Mucosa of rectum (tissue), 2 donors: ENCODE measurements around the gene WNT9B.
"Not testable (repeated sequence)": the region's sequence is repeated elsewhere in the genome, so short reads cannot be mapped to it uniquely, and the experiment has no call there.

Source experiments
- H3K27ac ChIP-seq, 2 donors: one replicate each; pipeline ENCODE4 v1.7.0; 2013; ENCODE audit warnings: inconsistent platforms in 2 of 2, low read depth in 2 of 2, low read length in 2 of 2
- H3K27me3 ChIP-seq, 2 donors: one replicate each; pipeline ENCODE4 v1.7.0; 2013; ENCODE audit warnings: low read length in 2 of 2; ENCODE audit not compliant: control insufficient read depth in 2 of 2, insufficient read depth in 2 of 2
- H3K36me3 ChIP-seq, 2 donors: one replicate each; pipeline ENCODE4 v1.7.0; 2013; ENCODE audit warnings: low read length in 2 of 2; ENCODE audit not compliant: control insufficient read depth in 2 of 2, insufficient read depth in 2 of 2
- H3K4me1 ChIP-seq, 2 donors: one replicate each; pipeline ENCODE4 v1.7.0; 2013; ENCODE audit warnings: low read length in 2 of 2, mild to moderate bottlenecking in 1 of 2; ENCODE audit not compliant: control insufficient read depth in 2 of 2, insufficient read depth in 2 of 2
- H3K4me3 ChIP-seq, 2 donors: one replicate each; pipeline ENCODE4 v1.7.0; 2013; ENCODE audit warnings: low read length in 2 of 2
- H3K9ac ChIP-seq, 2 donors: one replicate each; pipeline ENCODE4 v1.7.0; 2013; ENCODE audit warnings: low read length in 2 of 2, low read depth in 1 of 2, mild to moderate bottlenecking in 1 of 2
- H3K9me3 ChIP-seq, 2 donors: one replicate each; pipeline ENCODE4 v1.7.0; 2013; ENCODE audit warnings: low read length in 2 of 2; ENCODE audit not compliant: control insufficient read depth in 2 of 2
- donor health status: healthy.
- donor health status: Normal muscosa, but diverticular disease.

The WNT9B gene

DNA sequence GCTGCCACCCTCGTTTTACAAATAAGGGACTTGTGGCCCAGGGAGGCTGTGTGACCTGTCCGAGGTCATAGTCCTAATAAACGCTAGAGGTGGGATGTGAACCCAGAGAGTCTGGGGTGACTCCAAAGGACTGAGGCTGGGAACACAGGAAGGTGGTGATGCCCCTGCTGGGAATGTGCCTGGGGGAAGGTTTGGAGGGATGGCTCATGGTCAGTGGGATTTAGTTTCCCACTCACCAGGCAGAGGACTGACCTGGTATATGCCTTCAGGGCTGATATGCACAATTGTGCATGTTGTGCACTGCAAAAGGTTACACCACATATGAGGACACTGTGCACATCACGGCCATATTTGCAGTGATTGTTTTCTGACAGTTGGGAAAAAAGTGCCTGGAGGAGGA, 13.9 kb upstream of the WNT9B start:
- H3K27me3 ChIP-seq = peaks cover 10 to 14% of the 10 kb centered on the region in 2 donors
- H3K4me1 ChIP-seq = no peaks in the 10 kb centered on the region
- peaks cover under 1% of the 10 kb centered on the region in 2 donors for H3K9me3 ChIP-seq
- no peak overlapping the region for H3K27ac ChIP-seq
- H3K36me3 ChIP-seq = no peaks in the 10 kb centered on the region
- no peak overlapping the region for H3K9ac ChIP-seq
- no peak overlapping the region for H3K4me3 ChIP-seq

DNA sequence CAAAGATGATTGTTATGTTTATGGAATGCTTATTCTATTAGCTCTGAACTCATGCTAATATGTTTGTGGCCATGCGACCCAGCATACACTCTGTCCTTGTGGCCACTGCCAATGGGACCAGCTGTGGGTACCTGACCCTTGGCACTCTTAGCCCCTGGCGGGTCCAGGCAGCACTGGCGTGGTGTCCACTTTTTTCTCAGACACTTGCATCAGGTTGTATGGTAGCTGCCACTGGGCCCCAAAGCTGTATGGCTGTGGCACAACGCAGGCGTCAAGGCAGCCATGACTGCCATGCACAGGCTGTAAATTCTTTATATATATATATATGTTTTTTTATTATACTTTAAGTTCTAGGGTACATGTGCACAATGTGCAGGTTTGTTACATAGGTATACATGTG, 12.2 kb upstream of the WNT9B start:
- no peaks in the 10 kb centered on the region for H3K36me3 ChIP-seq
- no peaks in the 10 kb centered on the region for H3K4me1 ChIP-seq
- no peak overlapping the region for H3K27ac ChIP-seq
- H3K4me3 ChIP-seq = no peak overlapping the region
- peaks cover 6 to 8% of the 10 kb centered on the region in 2 donors for H3K9me3 ChIP-seq
- H3K27me3 ChIP-seq = peaks cover 10 to 14% of the 10 kb centered on the region in 2 donors
- H3K9ac ChIP-seq = no peak overlapping the region

DNA sequence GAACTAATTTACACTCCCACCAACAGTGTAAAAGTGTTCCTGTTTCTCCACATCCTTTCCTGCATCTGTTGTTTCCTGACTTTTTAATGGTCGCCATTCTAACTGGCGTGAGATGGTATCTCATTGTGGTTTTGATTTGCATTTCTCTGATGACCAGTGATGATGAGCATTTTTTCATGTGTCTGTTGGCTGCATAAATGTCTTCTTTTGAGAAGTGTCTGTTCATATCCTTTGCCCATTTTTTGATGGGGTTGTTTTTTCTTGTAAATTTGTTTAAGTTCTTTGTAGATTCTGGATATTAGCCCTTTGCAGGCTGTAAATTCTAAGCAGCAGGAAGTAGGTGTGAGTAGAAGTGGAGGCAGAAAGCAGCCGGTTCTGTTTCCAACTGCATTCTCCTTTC, 10.8 kb upstream of the WNT9B start:
- H3K27me3 ChIP-seq = peaks cover 10 to 14% of the 10 kb centered on the region in 2 donors
- H3K4me1 ChIP-seq, H3K36me3 ChIP-seq: not testable (repeated sequence)

DNA sequence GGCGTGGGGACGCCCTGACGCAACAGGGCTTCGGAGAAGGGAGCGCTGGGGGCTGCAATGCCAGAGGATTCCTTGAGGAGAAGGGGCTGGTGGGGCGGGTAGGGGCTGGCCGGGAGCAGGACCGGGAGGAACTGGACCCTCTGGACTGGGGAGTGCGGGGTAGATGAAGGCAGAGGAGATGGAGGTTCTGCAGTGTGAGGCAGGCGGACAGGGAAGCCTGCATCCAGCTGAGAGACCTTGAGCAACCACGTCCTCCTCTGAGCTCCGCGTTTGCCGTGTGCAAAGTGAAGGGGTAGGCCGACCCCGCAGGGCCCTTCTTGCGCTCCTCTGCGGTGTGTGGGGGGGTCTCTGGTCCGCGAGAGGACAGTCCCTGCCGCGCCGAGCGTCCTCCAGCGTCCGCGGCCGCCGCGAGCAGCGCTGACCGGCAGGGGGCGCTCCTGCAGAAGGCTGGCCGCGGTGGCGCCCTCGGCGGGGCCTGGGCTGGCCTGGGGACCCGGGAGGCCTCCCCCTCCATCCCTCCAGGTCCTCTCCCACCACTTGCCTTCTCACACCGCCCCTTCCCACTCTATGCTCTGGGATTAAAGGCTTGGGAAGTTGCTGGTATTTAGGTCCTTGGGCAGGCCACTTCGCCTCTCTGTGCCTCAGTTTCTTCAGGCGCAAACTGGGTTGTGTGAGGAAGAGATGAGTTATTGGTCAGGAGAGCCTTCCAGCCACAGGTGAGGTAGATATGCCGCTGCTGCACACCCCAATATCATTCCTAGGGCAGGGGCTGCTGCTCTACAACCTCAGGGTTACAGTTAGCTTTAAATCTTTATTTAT, 9.6 kb upstream of the WNT9B start:
- peaks cover 10 to 14% of the 10 kb centered on the region in 2 donors for H3K27me3 ChIP-seq
- H3K4me1 ChIP-seq = no peaks in the 10 kb centered on the region
- no peak overlapping the region for H3K4me3 ChIP-seq
- H3K27ac ChIP-seq = no peak overlapping the region
- H3K9me3 ChIP-seq = peaks cover 6 to 8% of the 10 kb centered on the region in 2 donors
- no peaks in the 10 kb centered on the region for H3K36me3 ChIP-seq
- no peak overlapping the region for H3K9ac ChIP-seq

More for the DNA sequence above, 10.8 kb upstream of the WNT9B start:
- not testable (repeated sequence) for H3K4me3 ChIP-seq, H3K27ac ChIP-seq, H3K9me3 ChIP-seq, H3K9ac ChIP-seq

DNA sequence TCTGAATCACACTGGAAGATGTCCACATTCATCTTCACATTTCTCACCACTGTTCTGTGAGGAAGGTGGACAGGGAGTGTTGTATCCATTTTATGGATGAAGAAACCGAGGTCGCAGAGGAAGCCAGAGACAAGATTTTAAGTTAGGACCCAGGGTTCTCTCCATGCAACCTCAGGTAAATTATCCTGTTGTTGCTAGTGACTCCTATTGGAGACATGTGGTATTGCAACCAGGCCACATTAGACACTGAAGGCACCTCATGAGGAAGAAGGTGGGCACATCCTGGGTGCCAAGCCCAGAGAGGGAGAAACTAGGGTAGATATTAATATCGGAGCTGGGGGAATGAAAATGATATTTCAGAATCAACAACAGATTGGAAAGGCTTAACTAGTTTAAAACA, 8.5 kb upstream of the WNT9B start:
- no peak overlapping the region for H3K4me3 ChIP-seq
- H3K27me3 ChIP-seq = peaks cover 8 to 14% of the 10 kb centered on the region in 2 donors
- H3K9me3 ChIP-seq = peaks cover 6 to 8% of the 10 kb centered on the region in 2 donors
- no peaks in the 10 kb centered on the region for H3K36me3 ChIP-seq
- H3K9ac ChIP-seq = no peak overlapping the region
- H3K4me1 ChIP-seq = no peaks in the 10 kb centered on the region
- no peak overlapping the region for H3K27ac ChIP-seq

DNA sequence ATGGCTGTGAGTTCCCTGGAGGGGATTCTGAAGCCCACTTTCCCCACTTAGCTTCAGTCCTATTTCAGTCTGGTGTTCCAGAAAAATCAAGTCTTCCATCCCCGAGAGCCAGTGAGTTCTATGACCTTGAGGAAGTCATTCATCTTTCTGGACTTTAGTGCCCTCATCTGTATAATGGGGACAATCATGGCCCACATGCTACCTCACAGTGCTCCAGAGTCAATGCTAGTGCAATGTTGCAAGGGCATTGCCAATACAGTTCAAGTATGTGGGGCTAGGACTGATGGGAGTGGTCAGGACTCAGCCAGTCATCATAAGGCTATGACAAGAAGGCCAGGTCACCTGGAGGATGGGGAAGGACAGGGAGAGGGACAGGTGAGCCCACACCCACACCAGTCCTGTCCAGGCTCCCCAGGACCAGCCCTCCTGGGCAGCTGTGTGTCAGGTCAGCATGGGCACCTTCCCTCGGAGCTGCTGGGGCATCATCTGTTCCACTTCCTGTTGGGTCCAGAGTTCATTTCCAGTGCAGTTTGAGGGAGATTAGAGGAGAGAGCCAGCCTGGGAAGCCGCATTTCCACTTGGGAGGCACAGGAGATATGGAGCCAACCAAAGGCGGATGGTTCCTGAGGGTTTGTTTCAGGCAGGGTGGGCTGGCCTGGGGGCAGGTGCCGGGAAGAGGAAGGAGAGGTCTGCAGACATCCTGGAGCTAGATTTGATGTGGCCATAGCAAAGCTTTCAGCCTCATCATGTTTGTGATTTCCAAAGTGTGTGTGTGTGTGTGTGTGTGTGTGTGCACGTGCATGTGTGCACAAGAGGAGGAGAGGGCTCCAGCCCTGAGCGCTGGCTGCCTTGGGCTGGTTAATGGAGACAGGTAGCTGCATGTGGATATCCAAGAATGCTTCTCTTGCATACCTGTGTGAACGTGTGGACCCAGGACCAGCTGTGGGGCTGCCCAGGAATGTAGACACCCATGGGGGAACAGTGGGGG, 3.9 kb upstream of the WNT9B start:
- Histone ChIP-seq H3K27ac (no peak overlapping the region), H3K4me3 (no peak overlapping the region), H3K27me3 (peaks cover 22 to 24% of the 10 kb centered on the region in 2 donors), H3K9ac (no peak overlapping the region), H3K4me1 (peaks cover 10% of the 10 kb centered on the region in 2 donors), H3K9me3 (peaks cover 6 to 7% of the 10 kb centered on the region in 2 donors), H3K36me3 (no peaks in the 10 kb centered on the region)

DNA sequence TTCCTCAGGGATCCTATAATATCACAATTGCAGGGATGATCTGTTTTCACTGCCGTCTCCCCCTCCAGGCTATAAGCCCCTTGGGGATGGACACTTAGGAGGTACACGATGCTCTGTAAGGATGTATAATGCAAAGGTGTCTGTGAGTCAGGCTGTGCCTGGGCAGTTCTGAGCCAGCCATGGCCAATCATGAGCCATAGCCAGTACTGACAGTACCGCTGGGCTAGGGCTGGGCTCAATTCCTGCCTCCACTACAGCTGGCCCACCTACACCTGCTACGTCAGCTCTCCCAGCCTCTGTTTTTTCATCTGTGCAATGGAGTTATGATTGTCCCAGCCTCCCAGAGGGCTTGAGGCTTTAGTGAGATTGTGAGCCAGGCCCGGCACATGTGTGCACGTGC, 2.8 kb upstream of the WNT9B start:
- peaks cover 10% of the 10 kb centered on the region in 2 donors for H3K4me1 ChIP-seq
- H3K36me3 ChIP-seq = no peaks in the 10 kb centered on the region
- no peak overlapping the region for H3K4me3 ChIP-seq
- no peak overlapping the region for H3K27ac ChIP-seq
- H3K9me3 ChIP-seq = no peaks in the 10 kb centered on the region
- H3K27me3 ChIP-seq = peaks cover 29 to 30% of the 10 kb centered on the region in 2 donors
- no peak overlapping the region for H3K9ac ChIP-seq

DNA sequence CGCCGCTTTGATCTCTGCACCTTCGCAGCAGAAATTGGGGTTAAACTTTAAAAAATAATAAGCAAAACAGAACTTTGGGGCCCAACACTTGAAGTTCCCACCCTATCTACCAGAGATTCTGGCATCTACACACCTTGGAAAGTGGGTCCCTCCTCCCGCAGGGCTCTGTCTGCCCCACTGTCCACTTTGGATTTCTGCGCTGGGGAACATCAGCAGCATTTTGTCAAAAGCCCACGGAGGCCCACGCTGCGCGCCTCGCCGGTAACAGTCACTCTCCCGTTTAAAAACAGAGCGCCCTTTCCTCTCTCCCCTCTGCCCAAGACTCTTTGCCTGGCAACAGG, 725 bp upstream of the WNT9B start:
- Histone ChIP-seq H3K4me3 (no peak overlapping the region), H3K36me3 (no peaks in the 10 kb centered on the region), H3K4me1 (peaks cover 10% of the 10 kb centered on the region in 2 donors), H3K9ac (no peak overlapping the region), H3K27me3 (peaks cover 30 to 35% of the 10 kb centered on the region in 2 donors), H3K27ac (no peak overlapping the region), H3K9me3 (no peaks in the 10 kb centered on the region)

DNA sequence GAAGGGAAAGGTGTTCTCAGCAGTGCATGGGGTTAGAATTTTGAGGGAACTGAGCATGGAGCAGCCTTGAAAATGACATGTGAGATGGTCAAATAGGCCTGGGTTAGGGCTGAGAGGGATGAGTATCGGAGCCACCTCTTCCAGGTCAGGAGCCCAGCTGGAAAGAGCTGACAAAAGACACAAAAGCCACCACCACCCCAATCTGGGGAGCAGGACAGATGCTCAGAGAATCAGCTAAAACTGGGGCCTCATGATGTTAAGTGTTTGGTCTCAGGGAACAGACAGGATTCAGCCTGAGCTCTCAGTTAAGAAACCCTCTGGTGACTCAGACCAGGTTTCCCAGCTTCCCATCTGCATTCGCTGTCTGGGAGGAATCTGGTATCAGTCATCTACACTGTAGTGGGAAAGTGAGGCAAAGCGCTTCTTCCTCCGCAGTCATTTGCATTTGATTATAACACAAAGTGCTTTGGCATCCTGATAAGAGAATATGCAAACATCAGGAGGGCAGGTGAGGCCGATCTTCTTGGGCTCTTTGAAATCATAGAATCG, 2.6 kb downstream of the WNT9B start:
- H3K9me3 ChIP-seq = no peaks in the 10 kb centered on the region
- peaks cover 28 to 30% of the 10 kb centered on the region in 2 donors for H3K27me3 ChIP-seq
- H3K9ac ChIP-seq = no peak overlapping the region
- H3K27ac ChIP-seq = no peak overlapping the region
- no peaks in the 10 kb centered on the region for H3K36me3 ChIP-seq
- no peak overlapping the region for H3K4me3 ChIP-seq
- H3K4me1 ChIP-seq = peaks cover 10% of the 10 kb centered on the region in 2 donors

DNA sequence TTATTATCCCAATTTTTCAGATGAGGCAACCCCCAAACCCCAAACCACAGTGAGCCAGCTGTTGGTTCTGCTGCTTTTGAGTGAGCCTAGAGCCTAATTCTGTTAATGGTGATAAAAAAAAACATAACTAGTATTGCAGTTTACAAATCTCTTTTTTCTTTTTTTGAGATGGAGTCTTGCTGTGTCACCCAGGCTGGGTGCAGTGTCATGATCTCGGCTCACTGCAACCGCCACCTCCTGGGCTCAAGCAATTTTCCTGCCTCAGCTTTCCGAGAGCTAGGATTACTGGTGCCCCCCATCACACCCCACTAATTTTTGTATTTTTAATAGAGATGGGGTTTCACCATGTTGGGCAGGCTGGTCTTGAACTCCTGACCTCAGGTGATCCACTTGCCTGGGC, 3.1 kb downstream of the WNT9B start:
- no peak overlapping the region for H3K4me3 ChIP-seq
- peaks cover 10% of the 10 kb centered on the region in 2 donors for H3K4me1 ChIP-seq
- H3K27ac ChIP-seq = no peak overlapping the region
- H3K36me3 ChIP-seq = no peaks in the 10 kb centered on the region
- H3K27me3 ChIP-seq = peaks cover 25 to 30% of the 10 kb centered on the region in 2 donors
- no peak overlapping the region for H3K9ac ChIP-seq
- no peaks in the 10 kb centered on the region for H3K9me3 ChIP-seq
